GM12891 (cell line): ENCODE results near the gene ZPBP2.

Experiments
- DNase-seq: peaks from one replicate; pipeline ENCODE4 v3.0.0; 2011; ENCODE audit warnings: low spot score; ENCODE audit not compliant: insufficient read length
- FAIRE-seq: peaks from 2 replicates; lab custom pipeline; 2011; peaks lifted over from hg19 to GRCh38; lab: Jason Lieb, UNC
- PAX5 ChIP-seq: IDR thresholded peaks from 2 replicates; pipeline ENCODE4 v1.6.1; 2011; ENCODE audit warnings: low read length, moderate library complexity, mild to moderate bottlenecking; ENCODE audit not compliant: insufficient read depth, severe bottlenecking
- POLR2A ChIP-seq: IDR thresholded peaks from 2 replicates; pipeline ENCODE4 v1.6.1; 2011; ENCODE audit warnings: low read depth, low read length, control low read depth
- POLR2AphosphoS5 ChIP-seq: IDR thresholded peaks from 2 replicates; pipeline ENCODE4 v1.6.1; 2011; ENCODE audit warnings: low read depth, low read length, control low read depth
- POU2F2 ChIP-seq: IDR thresholded peaks from 2 replicates; pipeline ENCODE4 v1.6.1; 2011; ENCODE audit warnings: low read depth, mild to moderate bottlenecking, control low read depth, low read length, moderate library complexity
- SPI1 ChIP-seq: IDR thresholded peaks from 2 replicates; pipeline ENCODE4 v1.6.1; 2011; ENCODE audit warnings: low read depth, low read length, control low read depth
- TAF1 ChIP-seq: IDR thresholded peaks from 2 replicates; pipeline ENCODE4 v1.6.1; 2011; ENCODE audit warnings: low read depth, low read length, control low read depth

The ZPBP2 gene

GRCh38 chr17:39926135-39926587 is 58.2 kb downstream of the ZPBP2 start:
- TF ChIP-seq PAX5 (no peak), POLR2A (no peak), SPI1 (no peak), POLR2AphosphoS5 (no peak), TAF1 (no peak), POU2F2 (no peak)
- FAIRE-seq (peak; percentile 51), DNase-seq (no peak)

GRCh38 chr17:39926588-39927100 is 58.6 kb downstream of the ZPBP2 start:
- peak; percentile 59 for DNase-seq
- TF ChIP-seq SPI1 = no peak
- TF ChIP-seq POU2F2 = no peak
- TF ChIP-seq POLR2A = no peak
- no peak for TF ChIP-seq POLR2AphosphoS5
- no peak for TF ChIP-seq TAF1
- no peak for TF ChIP-seq PAX5
- peak; percentile 50 for FAIRE-seq
